Keratinocyte (primary cell): ENCODE results near the gene DCST2. TPM values are rescaled to one million over a fixed set of nuclear protein-coding genes. Genes with fewer than 3 reads are reported as not detected.

Experiments
- DNase-seq: peaks from one replicate; pipeline ENCODE4 v3.0.0-alpha.2; 2011; ENCODE audit warnings: low read depth, missing footprints, low spot score
- FAIRE-seq: peaks from 2 replicates; lab custom pipeline; 2011; peaks lifted over from hg19 to GRCh38; lab: Jason Lieb, UNC
- H2AFZ ChIP-seq: 2 replicates; pipeline ENCODE4 v1.6.0; 2012; ENCODE audit warnings: low read length, control low read depth, inconsistent platforms; ENCODE audit not compliant: control insufficient read depth
- H3K27ac ChIP-seq: 2 replicates; pipeline ENCODE4 v1.5.1; 2011; ENCODE audit warnings: low read length; ENCODE audit not compliant: control insufficient read depth, insufficient read depth
- H3K27me3 ChIP-seq: 3 replicates; pipeline ENCODE4 v1.6.0; 2011; ENCODE audit warnings: low read length; ENCODE audit not compliant: control insufficient read depth, insufficient read depth; ENCODE audit errors: extremely low read depth
- H3K36me3 ChIP-seq, 2 experiments: 2 replicates in 1 of 2; 3 replicates in 1 of 2; pipeline ENCODE4 v1.5.1; 2011; ENCODE audit warnings: low read length in 2 of 2, mild to moderate bottlenecking in 1 of 2; ENCODE audit not compliant: control insufficient read depth in 2 of 2, insufficient read depth in 2 of 2; ENCODE audit errors: extremely low read depth in 1 of 2
- H3K4me1 ChIP-seq: 3 replicates; pipeline ENCODE4 v1.5.1; 2011; ENCODE audit warnings: low read length; ENCODE audit not compliant: control insufficient read depth, insufficient read depth; ENCODE audit errors: extremely low read depth
- H3K4me2 ChIP-seq: 3 replicates; pipeline ENCODE4 v1.6.0; 2011; ENCODE audit warnings: low read depth, low read length; ENCODE audit not compliant: control insufficient read depth, insufficient read depth; ENCODE audit errors: extremely low read depth
- H3K4me3 ChIP-seq, 3 experiments: fragments of 200-600 bp in 1 of 3; sonication (generic) in 1 of 3; 2 replicates in 2 of 3; 3 replicates in 1 of 3; pipeline ENCODE4 v1.5.1; 2011 to 2016; ENCODE audit warnings: low read length in 3 of 3, mild to moderate bottlenecking in 3 of 3, control low read depth in 2 of 3, inconsistent platforms in 1 of 3, low read depth in 1 of 3, mixed read lengths in 1 of 3, mixed run types in 1 of 3, moderate library complexity in 1 of 3; ENCODE audit not compliant: control insufficient read depth in 2 of 3, insufficient read depth in 2 of 3; ENCODE audit errors: extremely low read depth in 1 of 3
- H3K79me2 ChIP-seq: 2 replicates; pipeline ENCODE4 v1.6.0; 2012; ENCODE audit warnings: low read length; ENCODE audit not compliant: control insufficient read depth, insufficient read depth
- H3K9ac ChIP-seq: 3 replicates; pipeline ENCODE4 v1.6.0; 2011; ENCODE audit warnings: low read length; ENCODE audit not compliant: control insufficient read depth, insufficient read depth; ENCODE audit errors: extremely low read depth
- H3K9me1 ChIP-seq: 3 replicates; pipeline ENCODE4 v1.6.0; 2011; ENCODE audit warnings: low read length; ENCODE audit not compliant: control insufficient read depth, insufficient read depth; ENCODE audit errors: extremely low read depth
- H3K9me3 ChIP-seq: 2 replicates; pipeline ENCODE4 v1.5.1; 2012; ENCODE audit warnings: low read depth, low read length; ENCODE audit not compliant: control insufficient read depth
- H4K20me1 ChIP-seq: 3 replicates; pipeline ENCODE4 v1.6.0; 2011; ENCODE audit warnings: low read length; ENCODE audit not compliant: control insufficient read depth, insufficient read depth; ENCODE audit errors: extremely low read depth
- EZH2 ChIP-seq: IDR thresholded peaks from one replicate; pipeline ENCODE4 v1.6.1; 2012; ENCODE audit warnings: inconsistent platforms, mild to moderate bottlenecking, low read length, moderate library complexity
- dilution Hi-C: fragments of 300-500 bp; cut with MboI; formaldehyde crosslinking; loops from one replicate; pipeline ENCODE4 v1.7.0; 2020; ENCODE audit warnings: low sequenced_read_pairs; ENCODE audit not compliant: extremely low pct_ligation_motif_present
- polyA plus RNA-seq, 5 experiments: library from polyadenylated mRNA; depleted of rRNA in 3 of 5; stranded (reverse) in 3 of 5; stranded (forward) in 1 of 5; unstranded in 1 of 5; fragments of >200 nt; gene quantifications; 1 replicate in 1 of 5; 2 replicates in 3 of 5; 3 replicates in 1 of 5; pipeline versions ENCODE4 v1.2.1 to v1.2.3, GENCODE V29; 2011 to 2012; ENCODE audit warnings: missing spikeins in 2 of 5, low read depth in 1 of 5, low replicate concordance in 1 of 5
- TF ChIP-seq, protein P1 (sequence below), 3 experiments: IDR thresholded peaks in 1 of 3; conservative IDR thresholded peaks in 1 of 3; optimal IDR thresholded peaks in 1 of 3; 2 replicates in 2 of 3; 3 replicates in 1 of 3; pipeline versions ENCODE3 to v1.5.1; 2011; ENCODE audit warnings: low read length in 3 of 3, mild to moderate bottlenecking in 3 of 3, moderate library complexity in 2 of 3, control low read depth in 1 of 3, inconsistent platforms in 1 of 3; ENCODE audit not compliant: insufficient read depth in 2 of 3; ENCODE audit errors: extremely low read depth in 1 of 3

Gene DCST2
- polyA plus RNA-seq, 1 donor (not counting 4 experiments of a cell fraction or from before 2014, with no cell fraction given): 0.14 TPM

DNA sequence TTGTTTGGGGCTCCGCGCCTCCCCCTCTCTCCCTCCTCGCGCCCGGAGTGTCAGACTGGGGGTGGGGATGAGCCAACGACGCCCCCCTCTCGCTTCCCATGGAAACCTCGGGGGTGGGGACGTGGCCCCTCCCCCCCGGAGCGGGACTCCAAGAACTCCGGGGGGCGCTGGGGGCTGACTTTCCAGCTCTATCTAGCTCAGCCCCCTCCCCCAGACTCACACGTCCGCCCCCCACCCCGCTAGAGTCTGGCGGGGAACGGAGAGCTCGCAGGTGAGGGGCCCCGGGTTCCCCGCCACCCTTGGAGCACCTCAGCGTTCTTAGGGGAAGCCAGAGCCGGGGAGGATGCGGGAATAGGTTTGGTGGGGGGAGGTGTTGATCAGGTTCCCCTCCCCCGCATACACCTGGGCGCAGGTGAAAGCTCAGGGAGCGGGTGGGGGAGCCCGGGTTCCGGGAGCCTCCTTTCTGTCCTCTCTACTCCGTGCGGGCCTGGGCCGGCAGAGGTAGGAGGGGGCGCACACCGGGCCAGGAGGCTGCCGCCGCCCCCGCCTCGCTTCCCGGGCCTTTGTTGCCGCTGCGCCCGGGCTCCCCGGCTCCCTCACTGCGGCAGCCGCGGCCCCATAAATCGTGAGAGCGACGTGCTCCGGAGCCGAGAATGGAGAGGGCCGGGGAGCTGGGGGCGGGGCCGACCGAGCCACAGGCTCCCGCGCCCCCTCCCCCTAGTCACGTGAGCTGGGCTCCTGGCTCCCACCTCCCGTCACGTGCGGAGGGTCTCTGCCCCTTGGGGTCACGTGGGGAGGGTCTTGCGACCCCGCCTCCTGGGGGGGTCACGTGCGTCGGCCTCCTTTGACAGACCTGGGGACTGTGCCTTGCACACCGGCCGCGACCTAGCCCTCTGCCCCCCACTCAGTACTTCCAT is 47.0 kb upstream of the DCST2 start:
- Histone ChIP-seq H3K9me1 (no peaks in the 10 kb centered on the region), H3K27me3 (peaks cover 38% of the 10 kb centered on the region), H3K4me3 (peak overlapping the region; percentile 51 to 69 (median 64)), H3K9ac (peak overlapping the region; percentile 20), H3K27ac (no peak overlapping the region), H3K79me2 (no peaks in the 10 kb centered on the region), H3K4me1 (peaks cover 56% of the 10 kb centered on the region), H3K36me3 (no peaks in the 10 kb centered on the region), H3K9me3 (no peaks in the 10 kb centered on the region), H4K20me1 (no peaks in the 10 kb centered on the region), H3K4me2 (peak overlapping the region; percentile 78), H2AFZ (no peak overlapping the region)
- dilution Hi-C loops: no loop called here
- DNase-seq: no peak
- TF ChIP-seq, protein P1, sequence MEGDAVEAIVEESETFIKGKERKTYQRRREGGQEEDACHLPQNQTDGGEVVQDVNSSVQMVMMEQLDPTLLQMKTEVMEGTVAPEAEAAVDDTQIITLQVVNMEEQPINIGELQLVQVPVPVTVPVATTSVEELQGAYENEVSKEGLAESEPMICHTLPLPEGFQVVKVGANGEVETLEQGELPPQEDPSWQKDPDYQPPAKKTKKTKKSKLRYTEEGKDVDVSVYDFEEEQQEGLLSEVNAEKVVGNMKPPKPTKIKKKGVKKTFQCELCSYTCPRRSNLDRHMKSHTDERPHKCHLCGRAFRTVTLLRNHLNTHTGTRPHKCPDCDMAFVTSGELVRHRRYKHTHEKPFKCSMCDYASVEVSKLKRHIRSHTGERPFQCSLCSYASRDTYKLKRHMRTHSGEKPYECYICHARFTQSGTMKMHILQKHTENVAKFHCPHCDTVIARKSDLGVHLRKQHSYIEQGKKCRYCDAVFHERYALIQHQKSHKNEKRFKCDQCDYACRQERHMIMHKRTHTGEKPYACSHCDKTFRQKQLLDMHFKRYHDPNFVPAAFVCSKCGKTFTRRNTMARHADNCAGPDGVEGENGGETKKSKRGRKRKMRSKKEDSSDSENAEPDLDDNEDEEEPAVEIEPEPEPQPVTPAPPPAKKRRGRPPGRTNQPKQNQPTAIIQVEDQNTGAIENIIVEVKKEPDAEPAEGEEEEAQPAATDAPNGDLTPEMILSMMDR (optimal IDR thresholded peaks at IDR 0.05 in 1 of 3, IDR thresholded peaks at IDR 0.05 in 1 of 3, conservative IDR thresholded peaks at IDR 0.05 in 1 of 3; ENCODE audit: extremely low read depth in 1 of 3, insufficient read depth in 2 of 3, low read length in 3 of 3): no peak
- no peak for TF ChIP-seq EZH2
- no peak for FAIRE-seq

DNA sequence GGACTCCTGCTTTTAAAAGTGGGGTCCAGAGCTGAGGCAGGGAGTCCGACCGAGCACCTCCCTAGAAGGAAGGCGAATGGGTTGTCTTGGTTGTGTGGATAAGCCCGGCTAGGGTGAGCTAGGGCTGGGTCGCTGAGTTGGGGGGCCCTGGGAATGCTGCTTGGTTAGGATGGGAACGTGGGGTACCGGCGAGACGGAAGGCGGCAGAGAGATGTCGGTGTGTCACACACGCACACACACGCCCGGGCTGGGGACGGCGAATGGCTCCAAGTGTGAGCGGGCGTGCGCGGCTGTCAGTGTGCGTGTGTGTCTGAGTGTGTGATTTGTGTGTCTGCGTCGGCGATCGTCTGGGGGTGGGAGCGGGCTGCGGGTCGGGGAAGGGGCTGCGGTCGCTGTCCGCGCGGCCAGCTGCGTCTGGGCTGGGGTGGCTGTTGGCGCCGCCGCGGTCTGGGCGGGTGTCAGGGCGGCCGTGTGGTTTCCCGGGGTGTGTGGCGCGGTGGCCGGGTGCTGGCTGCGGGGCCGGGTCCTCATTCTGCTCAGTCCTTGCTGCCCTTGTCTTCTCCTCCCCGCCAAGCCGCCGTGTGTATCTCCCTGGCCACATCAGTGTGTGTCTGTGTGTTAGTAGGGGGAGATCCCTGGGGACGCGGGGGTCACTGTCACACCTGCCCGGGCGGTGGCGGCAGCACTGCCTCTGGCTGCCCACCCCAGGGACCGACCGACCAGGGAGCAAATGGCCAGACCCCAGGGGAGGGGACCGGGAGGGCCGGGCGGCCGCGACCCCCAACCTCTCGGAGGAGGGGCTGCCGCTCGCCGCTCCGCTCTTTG is 46.1 kb upstream of the DCST2 start:
- peak; percentile 86 for TF ChIP-seq EZH2
- TF ChIP-seq, protein P1 (optimal IDR thresholded peaks at IDR 0.05 in 1 of 3, IDR thresholded peaks at IDR 0.05 in 1 of 3, conservative IDR thresholded peaks at IDR 0.05 in 1 of 3; ENCODE audit: extremely low read depth in 1 of 3, insufficient read depth in 2 of 3, low read length in 3 of 3): no peak
- Histone ChIP-seq H3K79me2 (no peaks in the 10 kb centered on the region), H3K4me3 (peak overlapping the region; percentile 51 to 69 (median 64)), H3K9me1 (no peaks in the 10 kb centered on the region), H3K27ac (no peak overlapping the region), H3K4me1 (peaks cover 54% of the 10 kb centered on the region), H2AFZ (no peak overlapping the region), H3K36me3 (no peaks in the 10 kb centered on the region), H4K20me1 (no peaks in the 10 kb centered on the region), H3K4me2 (peak overlapping the region; percentile 78), H3K9me3 (no peaks in the 10 kb centered on the region), H3K9ac (peak overlapping the region; percentile 41), H3K27me3 (peaks cover 38% of the 10 kb centered on the region)
- no peak for DNase-seq
- no peak for FAIRE-seq
- dilution Hi-C loops: no loop called here
